Mucosa of descending colon (tissue), 3 donors: ENCODE measurements around the gene MT4. TPM values are rescaled to one million over a fixed set of nuclear protein-coding genes. Genes with fewer than 3 reads are reported as not detected.

Source experiments
- ATAC-seq: fragments of 200-7000 bp; cut with Tn5 transposase; one replicate; pipeline ENCODE4 v1.9.1; 2020; ENCODE audit warnings: mild to moderate bottlenecking, moderate library complexity
- DNase-seq, 3 donors: peaks; one replicate each; pipeline ENCODE4 v3.0.0-alpha.2; 2020
- H3K36me3 ChIP-seq: fragments of 200-600 bp; one replicate; pipeline ENCODE4 v1.8.0; 2021; ENCODE audit warnings: low read depth, mild to moderate bottlenecking
- H3K4me1 ChIP-seq: fragments of 200-600 bp; one replicate; pipeline ENCODE4 v1.8.0; 2021; ENCODE audit warnings: low read depth, mild to moderate bottlenecking
- H3K4me3 ChIP-seq: fragments of 200-600 bp; one replicate; pipeline ENCODE4 v1.8.0; 2021; ENCODE audit warnings: mild to moderate bottlenecking
- H3K9me3 ChIP-seq: fragments of 200-600 bp; one replicate; pipeline ENCODE4 v1.8.0; 2021; ENCODE audit warnings: mild to moderate bottlenecking
- intact Hi-C, 2 donors: fragments of 100-400 bp; cut with DNase I in 1 of 2; cut with micrococcal nuclease in 1 of 2; formaldehyde crosslinking; loops; one replicate each; pipeline versions ENCODE4 v1.11.0 to v1.11.1; 2022; cut with DNase I, micrococcal nuclease
- total RNA-seq, 3 donors: library from RNA; stranded (reverse); fragmentation: NEBNext Ultra II Directional in 2 of 3; extraction: Animal tissue kit (Norgen Biotek cat#: 25700) in 2 of 3; gene quantifications; one replicate each; pipeline versions ENCODE4 v1.2.1 to v1.2.4, GENCODE V29; 2021 to 2023
- TF ChIP-seq, protein P1 (sequence below): fragments of 200-600 bp; IDR thresholded peaks from one replicate; pipeline ENCODE4 v1.8.0; 2022; ENCODE audit warnings: antibody characterized with exemption, mild to moderate bottlenecking
- donor health status: DM: no; HTN: no; CAD: no; lungs with moderate emphysema.
- donor health status: DM: no; HTN: no; CAD: no.
- donor health status: DM: no; HTN: yes; CAD: no.

Gene MT4
- total RNA-seq, 3 donors from 2014 or later: not detected

DNA sequence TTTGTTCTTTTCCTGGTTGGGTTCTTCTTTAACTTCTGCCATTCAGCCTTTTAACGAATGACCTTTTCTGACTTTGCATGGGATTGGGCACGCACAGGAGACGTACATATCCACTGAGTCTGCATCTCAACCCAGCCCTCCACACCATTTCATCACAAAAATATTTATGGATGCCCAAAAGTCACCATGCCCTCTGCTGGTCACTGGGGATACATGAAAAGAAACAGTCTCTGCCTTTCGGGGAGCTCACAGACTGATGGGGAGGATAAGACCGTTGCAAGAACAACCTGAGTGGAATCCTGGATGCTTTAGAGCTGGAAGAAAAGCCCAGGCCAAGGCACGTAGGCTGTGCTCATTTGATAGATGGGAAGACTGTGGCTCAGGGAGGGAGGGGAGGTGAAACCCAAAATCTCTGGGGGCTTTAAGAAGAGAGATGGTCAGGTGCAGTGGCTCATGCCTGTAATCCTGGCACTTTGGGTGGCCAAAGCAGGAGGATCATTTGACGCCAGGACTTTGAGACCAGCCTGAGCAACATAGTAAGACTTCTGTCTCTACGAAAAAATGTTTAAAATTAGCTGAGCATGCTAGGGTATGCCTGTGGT is 35.6 kb downstream of the MT4 start:
- Histone ChIP-seq H3K9me3 (no peaks in the 10 kb centered on the region), H3K36me3 (no peaks in the 10 kb centered on the region), H3K4me1 (no peaks in the 10 kb centered on the region), H3K4me3 (no peak overlapping the region)
- peak; percentile 53 for ATAC-seq
- TF ChIP-seq, protein P1, sequence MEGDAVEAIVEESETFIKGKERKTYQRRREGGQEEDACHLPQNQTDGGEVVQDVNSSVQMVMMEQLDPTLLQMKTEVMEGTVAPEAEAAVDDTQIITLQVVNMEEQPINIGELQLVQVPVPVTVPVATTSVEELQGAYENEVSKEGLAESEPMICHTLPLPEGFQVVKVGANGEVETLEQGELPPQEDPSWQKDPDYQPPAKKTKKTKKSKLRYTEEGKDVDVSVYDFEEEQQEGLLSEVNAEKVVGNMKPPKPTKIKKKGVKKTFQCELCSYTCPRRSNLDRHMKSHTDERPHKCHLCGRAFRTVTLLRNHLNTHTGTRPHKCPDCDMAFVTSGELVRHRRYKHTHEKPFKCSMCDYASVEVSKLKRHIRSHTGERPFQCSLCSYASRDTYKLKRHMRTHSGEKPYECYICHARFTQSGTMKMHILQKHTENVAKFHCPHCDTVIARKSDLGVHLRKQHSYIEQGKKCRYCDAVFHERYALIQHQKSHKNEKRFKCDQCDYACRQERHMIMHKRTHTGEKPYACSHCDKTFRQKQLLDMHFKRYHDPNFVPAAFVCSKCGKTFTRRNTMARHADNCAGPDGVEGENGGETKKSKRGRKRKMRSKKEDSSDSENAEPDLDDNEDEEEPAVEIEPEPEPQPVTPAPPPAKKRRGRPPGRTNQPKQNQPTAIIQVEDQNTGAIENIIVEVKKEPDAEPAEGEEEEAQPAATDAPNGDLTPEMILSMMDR: peak; percentile 23
- intact Hi-C loops: loop anchor here in 1 of 2 donors (10.0 kb wide), 1 partner anchor 86 kb away; no protein-coding TSS in a partner anchor
- peak in 1 of 3 donors; percentile 58 for DNase-seq

DNA sequence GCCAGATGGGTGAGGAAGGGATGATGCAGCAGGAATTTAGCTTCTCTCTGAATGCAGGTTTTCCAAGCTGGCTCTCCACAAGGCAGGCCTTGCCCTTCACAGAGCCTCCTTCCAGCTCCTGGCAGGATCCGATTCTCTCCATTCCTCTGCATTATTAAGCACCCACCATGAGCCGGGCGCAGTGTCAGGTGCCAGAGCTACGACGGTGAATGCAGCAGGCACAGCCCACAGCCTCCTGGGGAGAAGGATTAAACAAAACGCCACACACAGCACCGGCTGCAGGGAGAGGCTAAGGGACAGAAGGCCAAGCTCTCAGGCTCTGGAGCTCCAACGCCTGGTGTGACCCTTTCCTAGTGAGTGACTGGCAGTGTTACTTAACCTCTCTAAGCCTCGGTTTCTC is 36.5 kb downstream of the MT4 start:
- no peaks in the 10 kb centered on the region for H3K4me1 ChIP-seq
- TF ChIP-seq, protein P1: no peak
- DNase-seq: no peak
- no peaks in the 10 kb centered on the region for H3K9me3 ChIP-seq
- ATAC-seq: no peak
- no peak overlapping the region for H3K4me3 ChIP-seq
- intact Hi-C loops: loop anchor here in 1 of 2 donors (10.0 kb wide), 1 partner anchor 87 kb away; no protein-coding TSS in a partner anchor
- no peaks in the 10 kb centered on the region for H3K36me3 ChIP-seq

DNA sequence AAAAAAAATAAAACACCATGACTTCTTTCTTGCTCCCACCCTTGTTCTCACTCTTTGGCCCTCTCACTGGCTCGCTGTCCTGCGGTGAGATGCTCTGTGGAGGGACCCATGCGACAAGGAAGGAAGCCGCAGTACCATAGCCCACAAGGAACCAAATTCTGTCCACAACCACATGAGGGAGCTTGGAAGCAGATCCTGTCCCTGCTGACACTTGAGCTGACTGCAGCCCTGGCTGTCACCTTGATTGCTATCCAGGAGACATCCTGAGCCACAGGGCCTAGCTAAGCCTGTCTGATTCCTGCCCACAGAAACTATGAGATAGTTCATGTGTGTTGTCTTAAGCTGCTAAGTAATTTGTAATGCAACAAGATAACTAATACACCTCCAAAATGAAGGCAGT is 38.7 kb downstream of the MT4 start:
- intact Hi-C loops: loop anchor here in 1 of 2 donors (10.0 kb wide), 1 partner anchor 89 kb away; no protein-coding TSS in a partner anchor
- TF ChIP-seq, protein P1: peak; percentile 12
- no peaks in the 10 kb centered on the region for H3K4me1 ChIP-seq
- H3K36me3 ChIP-seq: no peaks in the 10 kb centered on the region
- H3K4me3 ChIP-seq: no peak overlapping the region
- ATAC-seq (peak; percentile 17), DNase-seq (peak in 2 of 3 donors; percentile 48 to 74)
- no peaks in the 10 kb centered on the region for H3K9me3 ChIP-seq

DNA sequence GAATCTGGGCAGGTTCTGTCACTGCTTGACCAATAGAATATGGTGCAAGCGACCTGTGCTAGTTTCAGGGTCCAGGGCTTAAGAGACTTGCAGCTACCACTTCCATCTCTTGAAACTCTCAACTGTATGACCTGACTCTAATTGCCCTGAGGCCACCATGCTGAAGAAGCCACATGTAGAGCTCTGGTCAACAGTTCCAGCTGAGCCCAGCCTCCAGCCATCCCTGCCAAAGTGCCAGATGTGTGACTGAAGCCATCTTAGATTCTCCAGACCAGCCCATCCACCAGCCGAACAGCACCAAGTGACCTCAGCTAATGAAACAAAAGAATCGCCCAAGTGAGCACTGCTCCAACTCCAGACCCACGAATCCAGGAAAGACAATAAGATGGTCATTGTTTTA is 40.1 kb downstream of the MT4 start:
- no peak for ATAC-seq
- Histone ChIP-seq H3K4me1 (peaks cover 11% of the 10 kb centered on the region), H3K36me3 (no peaks in the 10 kb centered on the region), H3K4me3 (no peak overlapping the region), H3K9me3 (no peaks in the 10 kb centered on the region)
- DNase-seq: no peak
- TF ChIP-seq, protein P1: no peak
- intact Hi-C loops: loop anchor here in 1 of 2 donors (10.0 kb wide), 1 partner anchor 90 kb away; no protein-coding TSS in a partner anchor

DNA sequence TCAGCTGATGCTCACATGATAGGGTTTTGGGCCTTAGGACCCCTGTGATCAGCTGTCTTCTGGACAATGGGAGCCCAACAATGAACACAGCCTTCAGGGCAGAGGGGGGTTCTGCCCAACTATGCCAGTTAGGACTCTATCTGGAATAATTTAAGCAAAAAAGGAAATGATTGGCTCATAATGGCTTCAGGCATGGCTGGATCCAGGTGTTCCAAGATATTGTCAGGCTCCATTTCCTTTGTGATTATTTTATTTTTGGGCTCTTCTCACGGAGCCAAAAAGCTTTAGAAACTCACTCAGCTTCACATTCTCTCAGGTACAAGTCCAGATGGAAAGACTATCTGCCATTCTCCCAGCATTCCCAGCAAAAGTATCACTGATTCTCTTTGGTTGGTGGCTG is 40.6 kb downstream of the MT4 start:
- DNase-seq (no peak), ATAC-seq (no peak)
- Histone ChIP-seq H3K36me3 (no peaks in the 10 kb centered on the region), H3K9me3 (no peaks in the 10 kb centered on the region), H3K4me3 (no peak overlapping the region), H3K4me1 (peaks cover 16% of the 10 kb centered on the region)
- TF ChIP-seq, protein P1: no peak
- intact Hi-C loops: loop anchor here in 1 of 2 donors (10.0 kb wide), 1 partner anchor 91 kb away; no protein-coding TSS in a partner anchor
